Measurements from ENCODE around the gene STEAP3. TPM values are rescaled to one million over a fixed set of nuclear protein-coding genes. Genes with fewer than 3 reads are reported as not detected.

The STEAP3 gene
- total RNA-seq, 1 experiment from 2014 or later = 15.4 TPM

GRCh38 chr2:119260646-119261492 is 37.2 kb downstream of the STEAP3 start:
- no peaks in the 10 kb centered on the region for H3K23me2 ChIP-seq (ENCODE audit: insufficient read length, low read depth, low read length, poor library complexity, severe bottlenecking)
- H3K23ac ChIP-seq (ENCODE audit: insufficient read length, low read depth, low read length) = no peak overlapping the region
- DNase-seq = no peak
- H3K9me3 ChIP-seq (ENCODE audit: control insufficient read depth, low read depth, low read length) = no peaks in the 10 kb centered on the region
- H2BK12ac ChIP-seq (ENCODE audit: insufficient read length, low read depth, low read length) = no peak overlapping the region
- no peak overlapping the region for H3T11ph ChIP-seq (ENCODE audit: low read length)
- Mint-ChIP-seq H3K36me3 (ENCODE audit: insufficient read depth in 1 of 3, low read depth in 3 of 3) (peaks cover 0 to 11% (median 4%) of the 10 kb centered on the region in 3 experiments; a peak in 6 of 7 replicates), H3K27me3 (ENCODE audit: low read depth) (no peaks in the 10 kb centered on the region), H3K4me1 (peaks cover 53 to 64% of the 10 kb centered on the region in 2 experiments), H3K9me3 (no peaks in the 10 kb centered on the region), H3K4me3 (no peak overlapping the region), H3K27ac (peak overlapping the region in 1 of 3 experiments; percentile 84; a peak in 1 of 7 replicates)
- no peaks in the 10 kb centered on the region for H3K27me3 ChIP-seq (ENCODE audit: insufficient read depth, low read length)
- H3K4me2 ChIP-seq (ENCODE audit: insufficient read depth, insufficient read length, low read length) = no peak overlapping the region
- no peak overlapping the region for H4K5ac ChIP-seq (ENCODE audit: insufficient read length, low read depth, low read length)
- H4K8ac ChIP-seq (replicated peaks; ENCODE audit: insufficient read length, low read depth, low read length) = no peak overlapping the region
- no peak overlapping the region for H2AFZ ChIP-seq (ENCODE audit: low read length)
- H3K14ac ChIP-seq (ENCODE audit: insufficient read depth, low read length) = no peak overlapping the region
- no peaks in the 10 kb centered on the region for H3K79me1 ChIP-seq (ENCODE audit: insufficient read depth, low read depth, low read length, poor library complexity, severe bottlenecking)
- H3K4ac ChIP-seq (ENCODE audit: low read depth, low read length) = no peak overlapping the region
- no peak overlapping the region for H4K91ac ChIP-seq (ENCODE audit: insufficient read length, low read depth, low read length)
- H3K27ac ChIP-seq (ENCODE audit: insufficient read length, low read depth, low read length) = no peak overlapping the region
- no peak overlapping the region for H2AK5ac ChIP-seq (ENCODE audit: insufficient read length, low read length)
- TF ChIP-seq CTCF (conservative IDR thresholded peaks at IDR 0.05) = no peak
- no peak overlapping the region for H3K18ac ChIP-seq (ENCODE audit: insufficient read length, low read depth, low read length)
- no peaks in the 10 kb centered on the region for H4K20me1 ChIP-seq (ENCODE audit: control insufficient read depth, insufficient read depth, insufficient read length)
- no peak overlapping the region for H2BK15ac ChIP-seq (ENCODE audit: low read depth, low read length)
- H3K56ac ChIP-seq (ENCODE audit: insufficient read length, low read depth, low read length) = no peak overlapping the region
- WGBS (ENCODE audit: extremely low coverage, insufficient read length, low lambda C conversion rate) = no CpG with 5 or more reads among the region's 11 CpGs
- no peaks in the 10 kb centered on the region; the same call in 1 of the 2 replicates for H3K4me1 ChIP-seq (ENCODE audit: insufficient read depth, low read length)
- no peaks in the 10 kb centered on the region for H3K79me2 ChIP-seq (ENCODE audit: insufficient read depth, low read length)
- no peak overlapping the region for H2BK20ac ChIP-seq (ENCODE audit: low read depth, low read length, poor library complexity, severe bottlenecking)
- no peak overlapping the region for H3K9ac ChIP-seq (ENCODE audit: extremely low read depth, insufficient read length, low read length)
- no peak overlapping the region for H2BK120ac ChIP-seq (ENCODE audit: low read depth, low read length, poor library complexity, severe bottlenecking)
- H2BK5ac ChIP-seq (ENCODE audit: insufficient read length, low read length) = no peak overlapping the region
